LNCAP (cell line): ENCODE data around the gene ORAI1.

Experiments used
- TF ChIP-seq, protein P1 (sequence below): fragments of 450-650 bp; IDR thresholded peaks from 2 replicates; pipeline ENCODE4 v1.5.1; 2017; ENCODE audit warnings: mild to moderate bottlenecking

Gene ORAI1

DNA sequence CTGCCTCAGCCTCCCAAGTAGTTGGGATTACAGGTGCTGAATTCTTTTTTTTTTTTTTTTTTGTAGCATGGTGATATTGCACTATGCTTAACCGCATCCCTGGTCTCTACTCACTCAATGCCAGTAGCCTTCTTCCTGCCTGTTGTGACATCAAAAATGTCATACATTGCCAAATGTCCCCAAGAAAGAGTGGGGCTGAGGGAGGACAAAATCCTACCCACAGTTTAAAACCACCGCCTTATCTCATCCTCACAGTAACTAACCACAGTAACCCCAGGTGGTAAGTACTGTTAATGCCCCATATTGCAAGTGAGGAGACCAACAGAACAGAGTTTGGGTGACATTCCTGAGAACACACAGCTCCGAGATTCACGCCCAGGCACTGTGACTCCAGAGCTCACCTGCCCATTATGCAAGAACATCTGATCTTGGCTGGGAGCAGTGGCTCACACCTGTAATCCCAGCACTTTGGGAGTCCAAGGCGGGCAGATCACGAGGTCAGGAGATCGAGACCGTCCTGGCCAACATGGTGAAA is 23.6 kb downstream of the ORAI1 start:
- TF ChIP-seq, protein P1, sequence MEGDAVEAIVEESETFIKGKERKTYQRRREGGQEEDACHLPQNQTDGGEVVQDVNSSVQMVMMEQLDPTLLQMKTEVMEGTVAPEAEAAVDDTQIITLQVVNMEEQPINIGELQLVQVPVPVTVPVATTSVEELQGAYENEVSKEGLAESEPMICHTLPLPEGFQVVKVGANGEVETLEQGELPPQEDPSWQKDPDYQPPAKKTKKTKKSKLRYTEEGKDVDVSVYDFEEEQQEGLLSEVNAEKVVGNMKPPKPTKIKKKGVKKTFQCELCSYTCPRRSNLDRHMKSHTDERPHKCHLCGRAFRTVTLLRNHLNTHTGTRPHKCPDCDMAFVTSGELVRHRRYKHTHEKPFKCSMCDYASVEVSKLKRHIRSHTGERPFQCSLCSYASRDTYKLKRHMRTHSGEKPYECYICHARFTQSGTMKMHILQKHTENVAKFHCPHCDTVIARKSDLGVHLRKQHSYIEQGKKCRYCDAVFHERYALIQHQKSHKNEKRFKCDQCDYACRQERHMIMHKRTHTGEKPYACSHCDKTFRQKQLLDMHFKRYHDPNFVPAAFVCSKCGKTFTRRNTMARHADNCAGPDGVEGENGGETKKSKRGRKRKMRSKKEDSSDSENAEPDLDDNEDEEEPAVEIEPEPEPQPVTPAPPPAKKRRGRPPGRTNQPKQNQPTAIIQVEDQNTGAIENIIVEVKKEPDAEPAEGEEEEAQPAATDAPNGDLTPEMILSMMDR, result no peak

DNA sequence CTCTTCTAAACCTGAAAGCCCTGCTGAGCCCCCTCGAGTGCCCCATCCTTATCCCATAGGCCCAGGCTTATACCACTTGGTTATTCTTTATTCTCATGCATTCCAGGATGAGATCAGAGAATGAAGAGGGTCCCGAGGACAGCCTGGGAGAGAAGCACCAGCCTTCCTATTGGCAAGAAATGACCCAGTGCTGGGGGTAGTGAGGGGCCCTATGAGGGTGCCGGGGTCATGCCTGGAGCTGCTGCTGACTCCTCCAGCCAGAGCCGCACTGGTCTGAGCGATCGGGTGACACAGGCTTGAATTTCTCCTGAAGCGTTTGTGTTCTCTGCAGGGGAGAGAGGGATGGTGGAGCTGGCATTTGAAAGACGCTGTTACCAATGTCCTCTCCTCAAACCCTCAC is 25.0 kb downstream of the ORAI1 start:
- TF ChIP-seq, protein P1, result no peak

DNA sequence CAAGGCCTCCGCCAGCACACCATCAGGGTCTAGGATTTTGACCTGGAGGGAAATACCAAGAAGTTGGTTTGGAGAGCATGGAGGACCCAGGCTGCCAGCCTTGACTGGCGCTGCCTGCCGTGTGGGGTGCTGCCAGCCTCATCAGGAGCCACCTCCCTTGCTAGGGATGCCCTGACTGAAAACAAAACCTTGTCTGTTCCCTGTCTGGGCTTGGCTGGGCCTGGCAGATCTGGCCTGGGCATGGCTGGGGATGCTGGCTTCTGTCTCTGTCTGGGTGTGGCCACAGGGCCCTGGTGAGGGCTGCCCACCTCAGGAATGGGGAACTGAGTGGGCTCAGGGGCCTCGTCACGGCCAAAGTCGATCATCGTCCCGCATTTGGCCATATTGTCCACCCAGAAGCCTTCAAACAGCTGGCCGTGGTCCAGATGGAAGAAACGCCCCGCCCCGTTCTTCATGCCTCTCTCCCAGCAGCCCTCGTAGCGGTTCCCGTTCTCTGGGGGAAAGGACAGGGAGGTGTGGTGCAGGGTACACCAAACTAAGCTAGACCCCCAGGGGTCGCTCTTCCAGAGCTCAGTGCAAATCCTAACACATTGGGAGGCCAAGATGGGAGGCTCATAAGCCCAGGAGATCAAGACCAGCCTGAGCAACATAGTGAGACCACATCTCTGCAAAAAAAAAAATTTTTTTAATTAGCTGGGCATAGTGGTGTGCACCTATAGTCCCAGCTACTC is 26.6 kb downstream of the ORAI1 start:
- TF ChIP-seq, protein P1, result no peak

DNA sequence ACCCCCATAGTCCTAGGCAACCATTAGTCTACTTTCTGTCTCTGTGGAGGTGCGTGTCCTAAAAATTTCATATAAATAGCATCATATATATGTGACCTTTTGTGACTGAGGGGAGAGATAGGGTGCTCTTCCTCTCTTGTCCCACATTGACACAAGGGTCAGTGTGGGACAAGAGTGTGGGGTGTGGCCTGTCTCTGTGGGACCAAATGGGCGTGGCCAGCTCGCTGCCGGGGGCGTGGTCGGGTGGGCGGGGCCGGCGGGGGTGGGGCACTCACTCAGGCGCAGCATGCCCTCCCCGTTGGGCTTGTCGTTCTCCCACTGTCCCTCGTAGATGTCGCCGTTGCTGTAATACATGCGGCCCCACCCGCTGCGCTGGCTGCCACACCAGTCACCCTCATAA is 27.7 kb downstream of the ORAI1 start:
- TF ChIP-seq, protein P1, result no peak

DNA sequence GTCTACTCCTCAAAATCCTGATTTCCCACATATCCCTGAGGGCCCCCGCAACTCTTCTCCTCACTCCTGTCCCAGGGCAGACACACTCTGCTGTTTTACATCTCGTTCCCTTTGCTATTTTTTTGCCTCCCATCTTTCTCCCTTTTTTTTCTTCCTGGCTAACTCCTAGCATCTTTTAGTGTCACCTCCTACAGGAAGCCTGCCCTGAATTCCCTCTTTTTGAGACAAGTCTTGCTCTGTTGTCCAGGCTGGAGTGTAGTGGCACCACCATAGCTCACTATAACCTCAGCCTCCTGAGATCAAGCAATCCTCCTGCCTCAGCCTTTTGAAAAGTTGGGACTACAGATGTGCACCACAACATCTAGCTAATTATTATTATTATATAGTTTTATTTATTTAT is 29.8 kb downstream of the ORAI1 start:
- TF ChIP-seq, protein P1, result no peak

DNA sequence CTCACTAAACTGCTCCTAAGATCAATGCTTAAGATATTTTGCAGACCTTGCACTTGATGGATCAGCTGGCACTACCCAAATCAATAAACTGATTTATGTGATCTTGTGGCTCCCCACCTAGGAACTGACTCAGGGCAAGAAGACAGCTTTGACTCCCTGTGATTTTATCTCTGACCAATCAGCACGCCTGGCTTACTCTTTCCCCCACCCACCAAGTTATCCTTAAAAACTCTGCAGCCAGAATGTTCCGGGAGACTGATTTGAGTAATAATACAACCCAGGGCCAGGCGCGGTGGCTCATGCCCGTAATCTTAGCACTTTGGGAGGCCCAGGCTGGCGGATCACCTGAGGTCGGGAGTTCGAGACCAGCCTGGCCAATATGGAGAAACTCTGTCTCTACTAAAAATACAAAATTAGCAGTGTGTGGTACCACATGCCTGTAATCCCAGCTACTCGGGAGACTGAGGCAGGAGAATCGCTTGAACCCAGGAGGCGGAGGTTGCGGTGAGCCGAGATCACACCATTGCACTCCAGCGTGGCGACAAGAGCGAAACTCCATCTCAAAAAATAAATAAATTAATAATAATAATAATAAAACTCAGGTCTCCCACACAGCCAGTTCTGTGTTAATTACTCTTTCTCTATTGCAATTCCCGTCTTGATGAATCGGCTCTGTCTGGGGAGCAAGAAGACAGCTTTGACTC is 31.1 kb downstream of the ORAI1 start:
- TF ChIP-seq, protein P1, result no peak

DNA sequence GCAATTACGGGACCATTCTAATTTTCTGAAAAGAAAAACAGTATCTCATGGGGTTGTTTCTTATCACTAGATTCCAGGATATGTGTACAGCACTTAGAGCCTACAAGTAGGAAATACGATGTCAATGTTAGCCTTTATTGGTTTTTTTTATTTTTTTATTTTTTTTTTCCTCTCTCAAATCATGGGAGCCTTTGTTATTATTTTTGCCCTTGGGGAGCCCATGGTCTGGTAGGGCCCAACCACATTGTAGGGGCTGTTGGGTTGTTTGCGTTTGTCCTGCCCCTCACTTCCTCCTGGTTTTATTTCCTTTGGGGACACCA is 37.2 kb downstream of the ORAI1 start:
- TF ChIP-seq, protein P1, result no peak
